BLaER1 treated with 17β-estradiol and CSF1 and Interleukin-3, amounts not matched to agents 10 nM and 100 nM (cell line): ENCODE data around the gene UNC45A.
A peak's percentile ranks its signal among the peaks of the same experiment; 100 is the strongest.

Source experiments
- H3K27ac ChIP-seq, 11 experiments: shearing (Covaris generic); formaldehyde crosslinking; 2 replicates each; pipeline ENCODE4 v1.8.1; 2022
- H3K27me3 ChIP-seq, 11 experiments: shearing (Covaris generic); formaldehyde crosslinking; 2 replicates each; pipeline ENCODE4 v1.8.1; 2022
- H3K36me3 ChIP-seq, 11 experiments: shearing (Covaris generic); formaldehyde crosslinking; 2 replicates each; pipeline ENCODE4 v1.8.1; 2022
- H3K4me1 ChIP-seq, 10 experiments: shearing (Covaris generic); formaldehyde crosslinking; 2 replicates each; pipeline ENCODE4 v1.8.1; 2022
- H3K4me2 ChIP-seq, 11 experiments: shearing (Covaris generic); formaldehyde crosslinking; 2 replicates each; pipeline ENCODE4 v1.8.1; 2022
- H3K4me3 ChIP-seq, 10 experiments: shearing (Covaris generic); formaldehyde crosslinking; 2 replicates each; pipeline ENCODE4 v1.8.1; 2022
- H3K9ac ChIP-seq, 11 experiments: shearing (Covaris generic); formaldehyde crosslinking; 2 replicates each; pipeline ENCODE4 v1.8.1; 2022
- H3K9me3 ChIP-seq, 11 experiments: shearing (Covaris generic); formaldehyde crosslinking; replicated peaks in 1 of 11; 2 replicates each; pipeline ENCODE4 v1.8.1; 2022
- H4K20me1 ChIP-seq, 11 experiments: shearing (Covaris generic); formaldehyde crosslinking; 2 replicates each; pipeline ENCODE4 v1.8.1; 2022
- Cebpa-rat ChIP-seq, 11 experiments: shearing (Covaris generic); IDR thresholded peaks; 2 replicates each; pipeline ENCODE4 v1.8.1; 2022

UNC45A gene

GRCh38 chr15:90939756-90940155, 4.7 kb downstream of the UNC45A start:
- no peak overlapping the region for H3K4me3 ChIP-seq
- H3K4me2 ChIP-seq, result peak overlapping the region in 1 of 11 experiments; percentile 12; a peak in 3 of 22 replicates
- peaks cover 22 to 35% (median 29%) of the 10 kb centered on the region in 10 experiments for H3K4me1 ChIP-seq
- no peaks in the 10 kb centered on the region for H3K27me3 ChIP-seq
- H3K36me3 ChIP-seq, result peaks cover 79 to 90% (median 85%) of the 10 kb centered on the region in 11 experiments
- no peak for TF ChIP-seq Cebpa-rat (IDR thresholded peaks at IDR 0.05)
- H4K20me1 ChIP-seq, result peaks cover 9 to 63% (median 25%) of the 10 kb centered on the region in 11 experiments; a peak in 19 of 22 replicates
- H3K27ac ChIP-seq, result no peak overlapping the region
- H3K9me3 ChIP-seq, result no peaks in the 10 kb centered on the region
- peak overlapping the region in 9 of 11 experiments; percentile 5 to 41 (median 20); a peak in 4 of 22 replicates for H3K9ac ChIP-seq

DNA sequence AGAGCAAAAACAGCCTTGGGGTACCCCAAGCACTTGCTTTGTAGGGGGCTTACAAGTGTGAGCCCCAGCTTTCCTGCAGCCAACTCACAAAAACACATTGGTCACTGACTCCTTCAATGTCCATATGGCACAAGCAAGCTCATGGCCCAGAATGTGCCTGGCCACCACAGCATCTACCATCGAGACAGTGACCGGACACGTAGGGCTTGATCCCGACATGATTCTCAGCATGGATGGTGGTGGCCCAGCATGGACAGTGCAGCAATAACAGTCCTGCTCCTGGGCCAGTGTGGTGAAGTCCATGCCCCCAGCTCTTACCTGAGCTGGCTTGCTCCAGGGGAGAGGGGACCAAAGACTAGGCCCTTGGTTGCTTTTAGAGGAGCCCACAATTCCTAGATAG, 6.0 kb downstream of the UNC45A start:
- H3K27me3 ChIP-seq, result no peaks in the 10 kb centered on the region
- no peaks in the 10 kb centered on the region for H3K9me3 ChIP-seq
- H3K27ac ChIP-seq, result no peak overlapping the region
- H3K9ac ChIP-seq, result no peak overlapping the region
- peaks cover 90 to 100% (median 96%) of the 10 kb centered on the region in 11 experiments for H3K36me3 ChIP-seq
- H3K4me3 ChIP-seq, result no peak overlapping the region
- peaks cover 9 to 57% (median 19%) of the 10 kb centered on the region in 11 experiments; a peak in 19 of 22 replicates for H4K20me1 ChIP-seq
- no peak for TF ChIP-seq Cebpa-rat (IDR thresholded peaks at IDR 0.05)
- peaks cover 16 to 28% (median 23%) of the 10 kb centered on the region in 10 experiments for H3K4me1 ChIP-seq
- no peak overlapping the region for H3K4me2 ChIP-seq

GRCh38 chr15:90942354-90943120, 7.5 kb downstream of the UNC45A start:
- 0 out of 22 replicates have a peak overlapping the region, but pooled peaks of 1 of the 11 experiments have one; percentile 15 for H3K9ac ChIP-seq
- no peak overlapping the region for H3K27ac ChIP-seq
- no peak overlapping the region for H3K4me2 ChIP-seq
- peaks cover 98 to 100% (median 99%) of the 10 kb centered on the region in 11 experiments for H3K36me3 ChIP-seq
- H3K27me3 ChIP-seq, result no peaks in the 10 kb centered on the region
- H4K20me1 ChIP-seq, result peaks cover 0 to 53% (median 16%) of the 10 kb centered on the region in 11 experiments; a peak in 15 of 22 replicates
- no peak for TF ChIP-seq Cebpa-rat (IDR thresholded peaks at IDR 0.05)
- no peaks in the 10 kb centered on the region for H3K9me3 ChIP-seq
- peaks cover 1 to 14% (median 10%) of the 10 kb centered on the region in 10 experiments; a peak in 16 of 20 replicates for H3K4me1 ChIP-seq
- H3K4me3 ChIP-seq, result no peak overlapping the region

DNA sequence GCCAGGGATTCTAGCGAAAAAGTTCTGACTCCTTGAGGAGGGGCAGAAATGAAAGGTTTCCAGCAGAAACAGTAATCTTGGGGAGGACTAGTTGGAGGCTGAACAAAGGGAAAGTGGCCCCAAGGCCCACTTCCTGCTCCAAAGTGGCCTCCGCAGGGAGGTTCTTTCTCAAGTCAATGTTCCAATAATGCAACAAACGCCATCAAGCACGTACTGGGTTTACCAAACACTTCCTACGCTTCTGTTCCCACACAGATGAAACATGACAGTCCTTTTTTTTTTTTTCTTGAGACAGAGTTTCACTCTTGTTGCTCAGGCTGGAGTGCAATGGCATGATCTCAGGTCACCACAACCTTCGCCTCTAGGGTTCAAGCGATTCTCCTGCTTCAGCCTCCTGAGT, 10.0 kb downstream of the UNC45A start:
- Histone ChIP-seq H3K36me3 (peaks cover 96 to 100% (median 98%) of the 10 kb centered on the region in 11 experiments), H3K27ac (no peak overlapping the region), H4K20me1 (peaks cover 0 to 63% (median 14%) of the 10 kb centered on the region in 11 experiments; a peak in 13 of 22 replicates)

DNA sequence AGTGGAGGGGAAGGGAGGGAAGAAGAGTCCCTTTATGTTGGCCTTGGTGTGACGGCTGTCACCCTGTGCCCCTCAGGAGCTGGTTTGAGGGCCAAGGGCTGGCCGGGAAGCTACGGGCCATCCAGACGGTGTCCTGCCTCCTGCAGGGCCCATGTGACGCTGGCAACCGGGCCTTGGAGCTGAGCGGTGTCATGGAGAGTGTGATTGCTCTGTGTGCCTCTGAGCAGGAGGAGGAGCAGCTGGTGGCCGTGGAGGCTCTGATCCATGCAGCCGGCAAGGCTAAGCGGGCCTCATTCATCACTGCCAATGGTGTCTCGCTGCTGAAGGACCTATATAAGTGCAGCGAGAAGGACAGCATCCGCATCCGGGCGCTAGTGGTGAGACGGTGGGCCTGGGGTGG, 11.5 kb downstream of the UNC45A start:
- peaks cover 5 to 34% (median 14%) of the 10 kb centered on the region in 10 experiments; a peak in 17 of 20 replicates for H3K4me1 ChIP-seq
- H3K9me3 ChIP-seq, result no peaks in the 10 kb centered on the region
- no peak overlapping the region for H3K4me2 ChIP-seq
- no peaks in the 10 kb centered on the region for H3K27me3 ChIP-seq
- no peak overlapping the region for H3K27ac ChIP-seq
- peaks cover 0 to 56% (median 13%) of the 10 kb centered on the region in 11 experiments; a peak in 13 of 22 replicates for H4K20me1 ChIP-seq
- no peak overlapping the region for H3K9ac ChIP-seq
- TF ChIP-seq Cebpa-rat (IDR thresholded peaks at IDR 0.05), result no peak
- H3K4me3 ChIP-seq, result no peak overlapping the region
- H3K36me3 ChIP-seq, result peaks cover 96 to 100% (median 98%) of the 10 kb centered on the region in 11 experiments

More for the DNA sequence above, 10.0 kb downstream of the UNC45A start:
- Histone ChIP-seq H3K9ac (no peak overlapping the region), H3K9me3 (no peaks in the 10 kb centered on the region), H3K4me3 (no peak overlapping the region), H3K4me1 (peaks cover 5 to 30% (median 13%) of the 10 kb centered on the region in 10 experiments; a peak in 17 of 20 replicates), H3K4me2 (no peak overlapping the region), H3K27me3 (no peaks in the 10 kb centered on the region)
- TF ChIP-seq Cebpa-rat (IDR thresholded peaks at IDR 0.05), result no peak

DNA sequence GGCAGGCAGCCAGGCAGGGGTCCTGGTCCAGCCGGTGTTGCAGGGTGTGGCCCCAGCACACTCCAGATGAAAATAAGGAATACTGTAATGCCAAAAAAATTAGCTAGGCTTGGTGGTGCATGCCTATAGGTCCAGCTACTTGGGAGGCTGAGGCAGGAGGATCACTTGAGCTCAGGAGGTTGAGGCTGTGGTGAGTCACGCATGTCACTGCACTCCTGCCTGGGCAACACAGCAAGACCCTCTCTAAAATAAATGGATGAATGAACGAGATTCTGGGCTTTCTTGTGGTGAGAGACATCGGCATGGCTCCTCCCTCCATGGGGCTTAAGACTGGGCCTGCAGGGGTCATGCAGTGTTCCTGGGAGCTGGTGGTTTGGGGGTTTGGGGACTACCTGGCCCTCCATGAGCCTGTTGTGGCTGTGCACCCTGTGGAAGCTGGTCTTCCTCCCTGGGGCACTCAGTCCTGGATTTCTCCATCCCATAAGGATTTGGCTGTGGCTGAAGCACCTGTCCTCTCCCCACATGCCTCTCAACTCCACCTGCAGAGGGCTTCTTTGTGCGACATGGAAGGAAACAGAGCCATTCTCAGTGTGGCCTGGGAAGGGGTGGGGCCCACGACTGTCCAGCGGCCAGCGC, 12.0 kb downstream of the UNC45A start:
- Histone ChIP-seq H3K36me3 (peaks cover 96 to 100% (median 98%) of the 10 kb centered on the region in 11 experiments), H4K20me1 (peaks cover 0 to 56% (median 13%) of the 10 kb centered on the region in 11 experiments; a peak in 12 of 22 replicates), H3K27me3 (no peaks in the 10 kb centered on the region), H3K4me3 (no peak overlapping the region), H3K27ac (no peak overlapping the region), H3K4me2 (no peak overlapping the region), H3K9me3 (no peaks in the 10 kb centered on the region), H3K4me1 (peaks cover 5 to 34% (median 14%) of the 10 kb centered on the region in 10 experiments; a peak in 17 of 20 replicates), H3K9ac (no peak overlapping the region)
- TF ChIP-seq Cebpa-rat (IDR thresholded peaks at IDR 0.05), result no peak

DNA sequence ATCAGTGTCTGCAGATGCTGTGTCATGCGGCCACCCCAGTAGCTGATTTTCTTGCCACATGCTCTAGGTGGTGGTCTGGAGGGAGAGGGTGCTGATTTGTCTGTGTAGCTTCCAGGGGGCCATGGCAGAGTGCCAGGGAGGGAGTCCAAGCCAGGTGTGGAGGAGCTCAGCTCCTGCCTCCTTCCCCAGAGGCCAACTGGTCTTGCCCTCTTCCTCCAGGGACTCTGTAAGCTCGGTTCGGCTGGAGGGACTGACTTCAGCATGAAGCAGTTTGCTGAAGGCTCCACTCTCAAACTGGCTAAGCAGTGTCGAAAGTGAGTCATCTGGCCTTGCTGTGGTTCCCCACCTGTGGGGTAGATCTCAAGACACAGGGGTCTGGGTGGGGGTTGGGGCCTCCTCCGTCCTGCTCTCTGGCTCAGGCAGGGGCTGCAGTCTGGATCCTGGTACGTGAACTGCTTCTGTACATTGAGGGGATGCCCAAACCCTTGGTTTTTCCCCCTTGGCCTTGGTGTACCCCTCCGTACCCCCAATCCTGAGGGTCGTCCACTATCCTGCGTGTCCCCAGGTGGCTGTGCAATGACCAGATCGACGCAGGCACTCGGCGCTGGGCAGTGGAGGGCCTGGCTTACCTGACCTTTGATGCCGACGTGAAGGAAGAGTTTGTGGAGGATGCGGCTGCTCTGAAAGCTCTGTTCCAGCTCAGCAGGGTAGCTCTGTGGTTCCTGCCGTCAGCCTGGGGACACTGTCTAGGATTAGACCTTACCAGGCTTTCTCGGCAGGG, 12.7 kb downstream of the UNC45A start:
- Histone ChIP-seq H3K4me3 (no peak overlapping the region), H3K9ac (no peak overlapping the region), H3K27me3 (no peaks in the 10 kb centered on the region), H3K9me3 (no peaks in the 10 kb centered on the region), H3K36me3 (peaks cover 96 to 100% (median 98%) of the 10 kb centered on the region in 11 experiments), H3K27ac (peak overlapping the region in 1 of 11 experiments; percentile 1; a peak in 1 of 22 replicates), H3K4me2 (peak overlapping the region in 2 of 11 experiments; percentile 22 to 66; a peak in 2 of 22 replicates), H3K4me1 (peaks cover 5 to 34% (median 14%) of the 10 kb centered on the region in 10 experiments; a peak in 17 of 20 replicates), H4K20me1 (peaks cover 0 to 49% (median 12%) of the 10 kb centered on the region in 11 experiments; a peak in 11 of 22 replicates)
- no peak for TF ChIP-seq Cebpa-rat (IDR thresholded peaks at IDR 0.05)

GRCh38 chr15:90948506-90948905, 13.4 kb downstream of the UNC45A start:
- H4K20me1 ChIP-seq, result peaks cover 0 to 41% (median 12%) of the 10 kb centered on the region in 11 experiments; a peak in 10 of 22 replicates
- no peaks in the 10 kb centered on the region for H3K9me3 ChIP-seq
- TF ChIP-seq Cebpa-rat (IDR thresholded peaks at IDR 0.05), result no peak
- H3K9ac ChIP-seq, result no peak overlapping the region
- H3K4me3 ChIP-seq, result no peak overlapping the region
- peaks cover 5 to 34% (median 14%) of the 10 kb centered on the region in 10 experiments; a peak in 17 of 20 replicates for H3K4me1 ChIP-seq
- H3K27ac ChIP-seq, result peak overlapping the region in 1 of 11 experiments; percentile 1; a peak in 1 of 22 replicates
- H3K4me2 ChIP-seq, result peak overlapping the region in 3 of 11 experiments; percentile 22 to 66 (median 45); a peak in 5 of 22 replicates
- H3K36me3 ChIP-seq, result peaks cover 96 to 100% (median 98%) of the 10 kb centered on the region in 11 experiments
- H3K27me3 ChIP-seq, result no peaks in the 10 kb centered on the region
